Naive thymus-derived CD8-positive, alpha-beta T cell (primary cell): ENCODE measurements around the gene NPAS3. TPM values are rescaled to one million over a fixed set of nuclear protein-coding genes. Genes with fewer than 3 reads are reported as not detected.

Source experiments
- ATAC-seq, 2 donors: fragments of 150-1000 bp; cut with Tn5 transposase in 1 of 2; sonication (Bioruptor Pico), chemical (Tn5 transposase) in 1 of 2; 1 replicate in 1 of 2; 2 replicates in 1 of 2; pipeline ENCODE4 v1.10.0; 2021; ENCODE audit warnings: mild to moderate bottlenecking in 2 of 2, moderate library complexity in 2 of 2
- POLR2A ChIA-PET: fragments of 350-600 bp; sonication (Branson Sonifier 250); formaldehyde crosslinking; loops from one replicate; lab custom pipeline; 2021; ENCODE audit warnings: antibody characterized with exemption; lab: Charles Lee
- DNase-seq, 10 donors: peaks; one replicate each; pipeline versions ENCODE4 v3.0.0 to v3.0.0-alpha.2; 2020 to 2022
- H3K27ac Mint-ChIP-seq, 10 donors: one replicate each; pipeline ENCODE4 v1.8.0; 2020 to 2022; ENCODE audit warnings: mild to moderate bottlenecking in 10 of 10, mixed read lengths in 10 of 10, moderate library complexity in 4 of 10, inconsistent platforms in 1 of 10
- H3K27me3 Mint-ChIP-seq, 5 donors: one replicate each; pipeline ENCODE4 v1.8.0; 2021 to 2022; ENCODE audit warnings: mixed read lengths in 5 of 5
- H3K36me3 Mint-ChIP-seq, 3 donors: one replicate each; pipeline ENCODE4 v1.8.0; 2020 to 2022; ENCODE audit warnings: mixed read lengths in 3 of 3, mild to moderate bottlenecking in 2 of 3, inconsistent platforms in 1 of 3
- H3K4me1 Mint-ChIP-seq, 4 donors: one replicate each; pipeline ENCODE4 v1.8.0; 2021 to 2022; ENCODE audit warnings: mixed read lengths in 4 of 4
- H3K4me3 Mint-ChIP-seq, 10 donors: one replicate each; pipeline ENCODE4 v1.8.0; 2020 to 2022; ENCODE audit warnings: mild to moderate bottlenecking in 10 of 10, mixed read lengths in 10 of 10, moderate library complexity in 6 of 10, inconsistent platforms in 1 of 10
- H3K9me3 Mint-ChIP-seq, 9 donors: one replicate each; pipeline ENCODE4 v1.8.0; 2020 to 2022; ENCODE audit warnings: mixed read lengths in 9 of 9, mild to moderate bottlenecking in 3 of 9, inconsistent platforms in 1 of 9, moderate library complexity in 1 of 9
- polyA plus RNA-seq, 3 donors: library from polyadenylated mRNA; unstranded; fragments of 300-500 nt; fragmentation: Illumina TruSeq; gene quantifications; one replicate each; pipeline ENCODE4 v1.2.3, GENCODE V29; 2021
- total RNA-seq, 8 experiments: library from RNA in 2 of 8; stranded (reverse) in 2 of 8; gene quantifications; one replicate each; pipeline ENCODE4 v1.2.3 and lab custom pipeline; 2021 to 2026

NPAS3 gene
- total and polyA plus RNA-seq, 5 experiments from 2014 or later = not detected

DNA sequence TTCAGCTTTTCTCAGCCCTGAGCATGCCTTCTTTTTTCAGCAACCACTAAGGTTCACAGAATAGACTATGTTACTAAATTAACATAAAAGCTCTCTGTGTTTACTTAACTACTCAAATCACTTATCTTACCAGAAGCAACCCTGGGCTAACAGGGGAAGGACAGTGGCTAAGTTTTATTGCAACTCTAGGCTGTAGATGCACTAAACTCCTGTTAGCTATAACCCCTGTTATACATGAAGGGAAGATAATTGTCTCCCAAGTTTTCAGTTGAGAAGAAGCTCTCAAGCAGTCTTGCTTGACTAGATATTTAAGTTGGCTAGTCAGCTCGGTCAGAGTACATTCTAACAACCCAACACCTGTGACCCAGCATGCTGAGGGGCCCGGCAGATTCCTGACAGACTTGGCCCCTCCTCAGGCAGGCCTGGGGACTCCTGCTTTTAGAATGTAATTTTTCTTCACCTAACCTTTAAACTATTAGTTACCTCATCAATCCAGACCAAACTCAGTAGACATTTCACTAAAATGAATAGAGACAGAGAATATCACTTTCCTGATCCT is 547.7 kb downstream of the NPAS3 start:
- no peaks in the 10 kb centered on the region for H3K36me3 Mint-ChIP-seq
- H3K4me1 Mint-ChIP-seq = no peaks in the 10 kb centered on the region
- no peak overlapping the region for H3K27ac Mint-ChIP-seq
- H3K4me3 Mint-ChIP-seq = no peak overlapping the region
- H3K27me3 Mint-ChIP-seq = peaks cover 5 to 36% (median 12%) of the 10 kb centered on the region in 5 donors
- peaks cover 0 to 3% (median 0%) of the 10 kb centered on the region in 9 donors for H3K9me3 Mint-ChIP-seq
- ATAC-seq (no peak), DNase-seq (no peak)
- POLR2A ChIA-PET = no interaction called here

DNA sequence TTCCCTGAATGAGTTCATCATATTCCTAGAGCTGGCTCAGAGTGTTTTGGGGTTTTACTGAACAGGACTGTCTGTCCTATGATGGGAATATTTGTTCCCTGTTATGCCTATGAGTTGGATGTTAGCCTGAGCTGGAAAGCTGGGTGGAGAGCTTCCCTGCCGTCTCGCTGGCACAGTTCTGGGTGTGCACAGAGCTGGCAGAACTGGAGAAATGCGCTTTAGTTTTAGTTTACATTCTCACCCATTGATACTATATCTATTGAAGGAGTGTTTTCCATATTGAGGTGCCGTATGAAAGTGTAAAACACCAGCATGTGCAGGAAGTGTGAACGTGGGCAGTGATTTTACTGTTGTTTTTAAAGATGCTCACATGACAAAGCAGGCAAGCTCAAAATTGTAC is 549.9 kb downstream of the NPAS3 start:
- POLR2A ChIA-PET = no interaction called here
- DNase-seq (no peak), ATAC-seq (no peak)
- H3K4me3 Mint-ChIP-seq = no peak overlapping the region
- peaks cover 5 to 24% (median 12%) of the 10 kb centered on the region in 5 donors for H3K27me3 Mint-ChIP-seq
- no peak overlapping the region for H3K27ac Mint-ChIP-seq
- H3K9me3 Mint-ChIP-seq = peaks cover 0 to 6% (median 0%) of the 10 kb centered on the region in 9 donors
- no peaks in the 10 kb centered on the region for H3K36me3 Mint-ChIP-seq
- H3K4me1 Mint-ChIP-seq = no peaks in the 10 kb centered on the region

DNA sequence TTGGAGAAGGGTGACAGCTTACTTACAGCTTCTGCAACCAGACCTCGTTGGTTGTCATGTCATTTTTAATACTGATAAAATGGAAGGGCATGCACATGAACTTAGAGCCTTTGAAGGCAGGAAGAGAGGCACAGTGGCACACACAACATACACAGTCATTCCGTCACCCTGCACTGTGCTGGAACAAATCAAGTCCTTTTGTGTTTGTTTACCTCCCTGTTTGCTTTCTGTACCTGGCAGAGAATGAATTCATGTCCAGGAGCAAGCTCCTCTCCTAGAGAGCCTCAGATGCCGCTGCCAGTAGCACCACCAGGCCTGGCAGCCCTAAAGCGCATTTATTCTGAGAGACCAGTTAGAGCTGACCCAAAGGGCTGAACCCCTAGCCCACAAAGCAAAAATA is 551.9 kb downstream of the NPAS3 start:
- Mint-ChIP-seq H3K27me3 (peaks cover 0 to 12% (median 3%) of the 10 kb centered on the region in 5 donors), H3K27ac (no peak overlapping the region), H3K36me3 (peaks cover 0 to under 1% (median 0%) of the 10 kb centered on the region in 3 donors), H3K4me1 (no peaks in the 10 kb centered on the region), H3K4me3 (no peak overlapping the region), H3K9me3 (peaks cover 0 to 14% (median 7%) of the 10 kb centered on the region in 9 donors)
- DNase-seq (no peak), ATAC-seq (no peak)
- POLR2A ChIA-PET = no interaction called here

- POLR2A ChIA-PET = no interaction called here
- H3K4me3 Mint-ChIP-seq = no peak overlapping the region
- peaks cover 0 to 18% (median 7%) of the 10 kb centered on the region in 9 donors for H3K9me3 Mint-ChIP-seq
- H3K4me1 Mint-ChIP-seq = no peaks in the 10 kb centered on the region
- peaks cover 0 to 4% (median 0%) of the 10 kb centered on the region in 3 donors for H3K36me3 Mint-ChIP-seq
- no peak for DNase-seq
- no peak overlapping the region for H3K27ac Mint-ChIP-seq
- ATAC-seq = no peak
- peaks cover 0 to 9% (median 2%) of the 10 kb centered on the region in 5 donors for H3K27me3 Mint-ChIP-seq
These were observed 552.4 kb downstream of the NPAS3 start for GRCh38 chr14:33491112-33491511.

DNA sequence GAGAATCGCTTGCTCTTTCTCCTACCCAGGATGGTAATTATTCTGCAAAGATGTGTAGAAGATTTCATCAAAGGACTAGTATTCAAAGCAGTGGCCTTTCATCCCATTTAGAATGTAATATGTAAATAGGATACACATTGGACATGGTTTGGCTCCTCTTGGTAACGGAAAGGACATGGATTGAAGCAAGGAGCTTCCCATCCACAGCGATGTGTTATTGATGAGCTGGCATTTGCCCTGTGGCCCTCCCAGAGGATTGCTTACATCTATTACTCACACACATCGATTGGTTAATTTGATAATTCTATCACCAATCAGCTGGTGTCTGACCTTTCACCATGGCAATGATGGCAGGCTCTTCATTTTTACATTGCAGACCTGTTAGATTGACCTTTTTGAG is 553.8 kb downstream of the NPAS3 start:
- Mint-ChIP-seq H3K27ac (no peak overlapping the region), H3K27me3 (peaks cover 0 to 8% (median 0%) of the 10 kb centered on the region in 5 donors), H3K36me3 (peaks cover 0 to 4% (median 0%) of the 10 kb centered on the region in 3 donors), H3K9me3 (peaks cover 0 to 24% (median 7%) of the 10 kb centered on the region in 9 donors), H3K4me3 (no peak overlapping the region), H3K4me1 (no peaks in the 10 kb centered on the region)
- POLR2A ChIA-PET = no interaction called here
- ATAC-seq = no peak
- no peak for DNase-seq

- DNase-seq (no peak), ATAC-seq (no peak)
- no peak overlapping the region for H3K4me3 Mint-ChIP-seq
- POLR2A ChIA-PET = no interaction called here
- peaks cover 0 to 4% (median 0%) of the 10 kb centered on the region in 3 donors for H3K36me3 Mint-ChIP-seq
- peaks cover 0 to 29% (median 7%) of the 10 kb centered on the region in 9 donors for H3K9me3 Mint-ChIP-seq
- no peak overlapping the region for H3K27ac Mint-ChIP-seq
- H3K4me1 Mint-ChIP-seq = no peaks in the 10 kb centered on the region
- peaks cover 0 to 8% (median 0%) of the 10 kb centered on the region in 5 donors for H3K27me3 Mint-ChIP-seq
These were observed 554.6 kb downstream of the NPAS3 start for GRCh38 chr14:33493266-33493665.

DNA sequence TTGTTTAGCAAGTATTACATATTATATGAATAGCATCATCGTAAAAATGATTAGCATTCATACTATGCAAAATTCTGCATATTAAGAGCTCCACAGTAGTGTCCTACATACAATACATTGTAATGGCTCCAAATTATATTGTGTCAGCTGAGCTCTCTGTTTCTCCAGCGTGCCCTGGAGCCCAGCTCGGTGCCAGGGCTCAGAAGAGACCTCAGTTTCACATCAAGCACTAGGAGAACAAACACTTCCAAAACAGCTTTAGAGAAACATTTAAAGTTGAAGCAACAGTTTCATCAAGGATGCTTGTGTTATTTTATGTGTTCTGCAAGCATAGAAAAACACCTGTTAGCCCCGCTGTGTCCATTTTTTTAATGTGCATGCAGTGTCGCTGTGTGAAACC is 555.3 kb downstream of the NPAS3 start:
- POLR2A ChIA-PET = no interaction called here
- no peak overlapping the region for H3K27ac Mint-ChIP-seq
- peaks cover 0 to 4% (median 0%) of the 10 kb centered on the region in 3 donors for H3K36me3 Mint-ChIP-seq

DNA sequence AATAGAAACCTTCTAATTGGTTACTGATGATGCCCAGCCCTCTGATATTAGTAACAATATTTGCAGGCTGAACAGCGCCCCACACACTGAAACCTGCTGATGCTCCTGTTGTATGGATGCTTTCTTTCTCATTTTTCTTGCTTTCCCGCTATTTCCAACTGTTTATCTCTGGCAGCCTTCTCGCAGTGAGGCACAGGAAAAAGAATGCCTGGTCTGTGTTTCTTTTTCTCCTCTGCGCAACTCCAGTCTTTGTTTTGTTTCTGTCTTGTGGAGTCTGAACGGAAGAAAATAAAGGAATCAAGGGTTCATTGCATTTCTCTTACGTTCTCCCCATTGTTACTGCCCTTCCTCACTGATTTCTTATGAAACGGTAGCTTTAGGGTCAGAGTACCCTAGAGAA is 561.0 kb downstream of the NPAS3 start:
- Mint-ChIP-seq H3K4me1 (no peaks in the 10 kb centered on the region), H3K27me3 (peaks cover 0 to 16% (median 0%) of the 10 kb centered on the region in 5 donors), H3K9me3 (peaks cover 3 to 31% (median 9%) of the 10 kb centered on the region in 9 donors), H3K4me3 (no peak overlapping the region), H3K36me3 (peaks cover 0 to 4% (median 0%) of the 10 kb centered on the region in 3 donors), H3K27ac (no peak overlapping the region)
- DNase-seq (no peak), ATAC-seq (no peak)
- POLR2A ChIA-PET = no interaction called here

More for the DNA sequence above, 555.3 kb downstream of the NPAS3 start:
- Mint-ChIP-seq H3K4me3 (no peak overlapping the region), H3K4me1 (no peaks in the 10 kb centered on the region), H3K27me3 (peaks cover 0 to 8% (median 0%) of the 10 kb centered on the region in 5 donors), H3K9me3 (peaks cover 0 to 33% (median 7%) of the 10 kb centered on the region in 9 donors)
- ATAC-seq (no peak), DNase-seq (no peak)

GRCh38 chr14:33504246-33505099 is 565.8 kb downstream of the NPAS3 start:
- Mint-ChIP-seq H3K4me3 (no peak overlapping the region), H3K4me1 (no peaks in the 10 kb centered on the region), H3K36me3 (no peaks in the 10 kb centered on the region), H3K27me3 (peaks cover 0 to 12% (median 0%) of the 10 kb centered on the region in 5 donors), H3K9me3 (peaks cover 0 to 21% (median 3%) of the 10 kb centered on the region in 9 donors), H3K27ac (no peak overlapping the region)
- DNase-seq = no peak
- POLR2A ChIA-PET = no interaction called here
- ATAC-seq = no peak

DNA sequence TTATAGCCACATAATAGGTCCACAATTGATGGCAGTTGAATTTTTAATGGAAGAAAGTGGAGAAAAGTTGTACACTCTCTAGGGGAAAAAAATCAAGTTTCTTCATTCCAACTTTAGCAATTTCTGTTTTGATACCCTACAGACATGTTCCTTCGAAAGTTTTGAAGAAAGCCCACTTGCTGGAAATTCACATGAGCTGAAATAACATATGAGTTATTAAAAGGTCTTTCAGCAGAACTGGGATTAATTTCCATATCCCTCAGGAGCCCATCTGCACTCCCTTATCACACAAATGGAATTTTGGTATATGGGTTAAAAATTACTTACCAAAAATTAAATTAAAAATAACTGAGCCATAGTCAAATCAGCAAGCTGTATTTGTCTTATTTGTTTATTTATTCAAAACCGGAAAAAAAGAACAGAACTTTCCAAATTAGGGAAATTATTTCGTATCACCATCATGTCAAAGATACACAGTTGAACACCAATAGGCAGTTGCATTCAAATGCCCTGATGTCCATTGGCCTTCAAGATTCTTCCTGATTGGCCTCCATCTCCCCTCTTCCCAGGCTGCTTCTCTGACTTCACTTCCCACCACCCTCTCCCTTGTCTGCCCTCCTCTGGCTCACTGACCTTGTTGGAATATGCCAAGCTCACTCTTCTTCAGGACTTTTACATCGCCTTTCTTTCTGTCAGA is 566.7 kb downstream of the NPAS3 start:
- Mint-ChIP-seq H3K4me3 (no peak overlapping the region), H3K36me3 (no peaks in the 10 kb centered on the region), H3K4me1 (no peaks in the 10 kb centered on the region), H3K27ac (no peak overlapping the region), H3K27me3 (peaks cover 0 to 7% (median 0%) of the 10 kb centered on the region in 5 donors), H3K9me3 (peaks cover 0 to 21% (median 5%) of the 10 kb centered on the region in 9 donors)
- POLR2A ChIA-PET = no interaction called here
- DNase-seq (no peak), ATAC-seq (no peak)

DNA sequence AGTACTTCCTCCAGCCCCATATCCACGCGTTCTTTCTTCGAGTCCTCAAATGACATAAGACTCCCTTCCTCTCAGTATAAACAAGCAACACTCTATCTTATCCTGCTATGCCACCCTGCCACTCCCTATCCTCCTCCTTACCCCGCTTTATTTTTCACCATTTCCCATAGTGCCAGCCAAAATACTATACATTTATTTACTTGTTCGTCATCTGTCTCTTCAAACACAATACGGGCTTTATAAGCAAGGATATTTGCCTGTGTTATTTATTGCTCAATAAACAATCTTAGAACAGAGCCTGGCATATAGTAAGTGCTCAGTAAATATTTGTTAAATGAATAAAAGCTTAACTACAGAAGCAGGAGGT is 567.3 kb downstream of the NPAS3 start:
- Mint-ChIP-seq H3K27ac (no peak overlapping the region), H3K9me3 (peaks cover 0 to 21% (median 5%) of the 10 kb centered on the region in 9 donors), H3K4me3 (no peak overlapping the region), H3K4me1 (no peaks in the 10 kb centered on the region), H3K36me3 (no peaks in the 10 kb centered on the region), H3K27me3 (peaks cover 0 to 7% (median 0%) of the 10 kb centered on the region in 5 donors)
- ATAC-seq = no peak
- POLR2A ChIA-PET = no interaction called here
- no peak for DNase-seq

DNA sequence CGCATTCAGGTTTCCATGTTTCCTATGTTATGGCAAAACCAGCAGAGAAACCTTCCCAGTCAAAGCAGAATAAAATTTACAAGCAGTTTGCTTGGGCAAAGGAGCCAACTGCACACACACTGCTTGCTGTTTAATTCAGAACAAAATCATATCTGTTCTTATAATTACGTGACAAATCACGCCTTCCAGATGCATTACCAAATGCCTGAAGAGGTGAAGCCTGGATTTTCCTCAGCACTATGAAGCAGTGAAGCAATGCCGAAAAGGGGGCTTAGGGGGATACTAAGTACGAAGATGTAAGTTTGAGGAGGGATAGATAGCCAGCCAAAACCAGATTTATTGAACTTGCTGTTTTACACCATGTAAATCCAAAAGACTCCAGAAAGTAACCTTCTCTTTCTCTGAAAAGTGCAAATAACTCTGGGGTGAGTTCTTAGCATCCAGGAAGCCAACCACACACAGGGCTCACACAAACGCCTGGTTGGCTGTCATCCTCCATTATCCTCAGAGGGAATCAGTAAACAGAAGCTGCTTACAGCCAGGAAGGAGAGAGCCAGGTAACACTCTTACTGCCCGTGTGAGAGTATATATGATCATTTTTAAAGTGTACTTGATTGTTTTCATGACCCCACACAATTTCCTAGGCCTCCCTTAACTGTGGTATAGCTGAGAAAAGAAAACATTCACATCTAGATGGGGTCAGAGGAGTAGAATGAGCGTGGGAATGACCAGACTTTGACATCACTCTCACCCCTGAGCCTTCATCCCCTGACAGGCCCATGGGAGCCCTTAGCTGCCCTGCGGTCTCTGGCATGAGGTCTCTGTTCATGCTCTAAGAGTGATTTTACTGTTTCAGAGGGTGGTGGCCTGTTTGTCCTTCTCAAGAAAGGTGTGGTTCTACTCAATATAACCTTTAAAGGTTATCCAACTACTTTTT is 569.7 kb downstream of the NPAS3 start:
- no peak for ATAC-seq
- peaks cover 0 to 9% (median 0%) of the 10 kb centered on the region in 9 donors for H3K9me3 Mint-ChIP-seq

More for the DNA sequence above, 569.7 kb downstream of the NPAS3 start:
- POLR2A ChIA-PET = no interaction called here
- no peaks in the 10 kb centered on the region for H3K4me1 Mint-ChIP-seq
- no peaks in the 10 kb centered on the region for H3K36me3 Mint-ChIP-seq
- no peak for DNase-seq
- H3K4me3 Mint-ChIP-seq = no peak overlapping the region
- no peak overlapping the region for H3K27ac Mint-ChIP-seq
- peaks cover 0 to 4% (median 0%) of the 10 kb centered on the region in 5 donors for H3K27me3 Mint-ChIP-seq
